ENCODE data around the gene REM1.
"Not testable (repeated sequence)": the region's sequence is repeated elsewhere in the genome, so short reads cannot be mapped to it uniquely, and the experiment has no call there.

Gene REM1

DNA sequence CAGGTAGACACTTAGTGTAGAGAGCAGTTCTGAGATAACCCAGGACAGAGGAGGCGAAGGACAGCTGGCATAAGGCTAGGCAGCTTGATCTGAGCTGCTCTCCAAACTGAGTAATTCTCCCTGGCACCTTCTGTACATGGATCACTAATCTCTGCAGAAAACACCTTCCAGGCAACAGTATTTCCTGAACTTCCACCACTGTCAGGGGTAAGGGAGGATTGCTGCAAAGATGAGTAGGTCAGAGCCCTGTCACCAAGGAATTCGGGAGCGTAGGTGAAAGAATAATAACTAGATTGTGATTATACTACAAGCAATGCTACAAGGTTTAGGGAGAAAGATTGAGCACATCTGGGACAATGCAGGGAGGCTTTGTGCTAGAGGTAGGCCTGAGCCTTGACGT, 41.1 kb downstream of the REM1 start:
- Histone ChIP-seq H3K4me3 (ENCODE audit: low read length) (peak overlapping the region; percentile 95), H3K9me3 (replicated peaks; ENCODE audit: insufficient read depth, low read length) (no peaks in the 10 kb centered on the region), H3K27ac (ENCODE audit: low read length) (peak overlapping the region; percentile 93), H3K9me2 (replicated peaks; ENCODE audit: insufficient read depth, low read length) (no peaks in the 10 kb centered on the region), H4K20me1 (ENCODE audit: insufficient read depth, low read length) (peaks cover 50% of the 10 kb centered on the region), H3K9ac (ENCODE audit: low read length) (peak overlapping the region; percentile 97), H3K4me1 (ENCODE audit: low read length) (peaks cover 28% of the 10 kb centered on the region), H3K79me2 (ENCODE audit: low read length) (peaks cover 69% of the 10 kb centered on the region), H3K4me2 (ENCODE audit: low read depth, low read length) (peak overlapping the region; percentile 98), H3K27me3 (replicated peaks; ENCODE audit: insufficient read depth, low read length) (no peaks in the 10 kb centered on the region), H3K36me3 (replicated peaks; ENCODE audit: insufficient read depth, low read length) (0 out of 2 replicates have a peak, but pooled peaks cover 6% of the 10 kb centered on the region), H2AFZ (ENCODE audit: low read length) (no peak overlapping the region), H3F3A (ENCODE audit: insufficient read depth, low read length) (peaks cover 24% of the 10 kb centered on the region)
- TF ChIP-seq EZH2 (optimal IDR thresholded peaks at IDR 0.05; ENCODE audit: low read depth, low read length) (no peak), EZH2phosphoT487 (IDR thresholded peaks at IDR 0.05; ENCODE audit: low read length) (no peak)
- TF ChIP-seq, protein P1, sequence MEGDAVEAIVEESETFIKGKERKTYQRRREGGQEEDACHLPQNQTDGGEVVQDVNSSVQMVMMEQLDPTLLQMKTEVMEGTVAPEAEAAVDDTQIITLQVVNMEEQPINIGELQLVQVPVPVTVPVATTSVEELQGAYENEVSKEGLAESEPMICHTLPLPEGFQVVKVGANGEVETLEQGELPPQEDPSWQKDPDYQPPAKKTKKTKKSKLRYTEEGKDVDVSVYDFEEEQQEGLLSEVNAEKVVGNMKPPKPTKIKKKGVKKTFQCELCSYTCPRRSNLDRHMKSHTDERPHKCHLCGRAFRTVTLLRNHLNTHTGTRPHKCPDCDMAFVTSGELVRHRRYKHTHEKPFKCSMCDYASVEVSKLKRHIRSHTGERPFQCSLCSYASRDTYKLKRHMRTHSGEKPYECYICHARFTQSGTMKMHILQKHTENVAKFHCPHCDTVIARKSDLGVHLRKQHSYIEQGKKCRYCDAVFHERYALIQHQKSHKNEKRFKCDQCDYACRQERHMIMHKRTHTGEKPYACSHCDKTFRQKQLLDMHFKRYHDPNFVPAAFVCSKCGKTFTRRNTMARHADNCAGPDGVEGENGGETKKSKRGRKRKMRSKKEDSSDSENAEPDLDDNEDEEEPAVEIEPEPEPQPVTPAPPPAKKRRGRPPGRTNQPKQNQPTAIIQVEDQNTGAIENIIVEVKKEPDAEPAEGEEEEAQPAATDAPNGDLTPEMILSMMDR (IDR thresholded peaks at IDR 0.05; ENCODE audit: low read length): no peak
- no peak for DNase-seq

DNA sequence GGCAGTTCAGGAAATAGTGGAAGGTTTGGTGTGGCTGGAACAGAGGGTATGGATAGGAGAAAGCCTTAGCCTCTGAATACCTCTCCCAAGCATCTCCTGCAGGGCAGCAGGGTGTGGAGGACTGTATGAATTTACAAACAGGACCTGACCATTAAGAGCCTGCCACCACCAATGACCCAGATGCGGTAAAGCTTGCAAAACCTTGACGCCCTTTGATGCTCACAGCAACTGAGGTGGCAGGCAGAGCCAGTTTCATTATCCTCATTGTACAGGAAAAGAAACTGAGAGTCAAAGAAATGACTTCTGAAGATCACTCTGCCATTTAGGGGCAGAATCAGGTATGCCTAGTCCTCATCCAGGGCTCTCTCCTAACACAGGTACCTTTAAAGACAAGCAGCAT, 41.6 kb downstream of the REM1 start:
- H3K36me3 ChIP-seq (replicated peaks; ENCODE audit: insufficient read depth, low read length): 0 out of 2 replicates have a peak, but pooled peaks cover 6% of the 10 kb centered on the region
- peaks cover 29% of the 10 kb centered on the region for H3K4me1 ChIP-seq (ENCODE audit: low read length)
- H3K4me3 ChIP-seq (ENCODE audit: low read length): peak overlapping the region; percentile 95
- H3F3A ChIP-seq (ENCODE audit: insufficient read depth, low read length): peaks cover 24% of the 10 kb centered on the region
- peak; percentile 79 for DNase-seq
- peak overlapping the region; percentile 93 for H3K27ac ChIP-seq (ENCODE audit: low read length)
- no peaks in the 10 kb centered on the region for H3K9me2 ChIP-seq (replicated peaks; ENCODE audit: insufficient read depth, low read length)
- H4K20me1 ChIP-seq (ENCODE audit: insufficient read depth, low read length): peaks cover 52% of the 10 kb centered on the region
- H3K27me3 ChIP-seq (replicated peaks; ENCODE audit: insufficient read depth, low read length): no peaks in the 10 kb centered on the region
- no peak for TF ChIP-seq EZH2 (optimal IDR thresholded peaks at IDR 0.05; ENCODE audit: low read depth, low read length)
- TF ChIP-seq, protein P1 (IDR thresholded peaks at IDR 0.05; ENCODE audit: low read length): no peak
- TF ChIP-seq EZH2phosphoT487 (IDR thresholded peaks at IDR 0.05; ENCODE audit: low read length): no peak
- no peaks in the 10 kb centered on the region for H3K9me3 ChIP-seq (replicated peaks; ENCODE audit: insufficient read depth, low read length)
- H3K9ac ChIP-seq (ENCODE audit: low read length): peak overlapping the region; percentile 97
- H3K4me2 ChIP-seq (ENCODE audit: low read depth, low read length): peak overlapping the region; percentile 98
- no peak overlapping the region for H2AFZ ChIP-seq (ENCODE audit: low read length)
- H3K79me2 ChIP-seq (ENCODE audit: low read length): peaks cover 74% of the 10 kb centered on the region

DNA sequence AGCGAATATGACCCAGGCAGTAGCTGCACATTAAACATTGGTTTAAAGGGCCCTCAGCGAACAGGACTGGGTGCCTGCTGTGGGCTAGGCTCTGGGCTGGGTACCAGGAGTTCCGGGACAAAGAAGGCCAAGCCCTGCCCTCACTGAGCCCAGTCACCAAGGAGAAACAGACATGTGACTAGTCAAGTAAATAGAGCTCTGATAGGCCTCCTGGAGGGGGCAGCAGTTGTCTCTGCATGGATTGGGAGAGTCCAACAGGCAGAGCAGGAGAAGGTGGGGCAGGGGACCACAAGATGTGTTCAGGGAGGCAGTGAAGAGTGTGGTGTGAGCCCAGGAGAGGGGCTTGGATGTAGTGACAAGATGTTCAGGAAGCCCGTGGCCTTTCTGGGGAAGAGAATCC, 42.3 kb downstream of the REM1 start:
- Histone ChIP-seq H3K9me3 (replicated peaks; ENCODE audit: insufficient read depth, low read length) (no peaks in the 10 kb centered on the region), H3K27me3 (replicated peaks; ENCODE audit: insufficient read depth, low read length) (no peaks in the 10 kb centered on the region), H2AFZ (ENCODE audit: low read length) (no peak overlapping the region), H3K79me2 (ENCODE audit: low read length) (peaks cover 81% of the 10 kb centered on the region), H3K4me1 (ENCODE audit: low read length) (peaks cover 29% of the 10 kb centered on the region), H3K36me3 (replicated peaks; ENCODE audit: insufficient read depth, low read length) (0 out of 2 replicates have a peak, but pooled peaks cover 6% of the 10 kb centered on the region), H3K9me2 (replicated peaks; ENCODE audit: insufficient read depth, low read length) (no peaks in the 10 kb centered on the region), H3K4me2 (ENCODE audit: low read depth, low read length) (peak overlapping the region; percentile 98), H3K27ac (ENCODE audit: low read length) (peak overlapping the region; percentile 93; the same call in 1 of the 2 replicates), H3F3A (ENCODE audit: insufficient read depth, low read length) (peaks cover 24% of the 10 kb centered on the region), H3K4me3 (ENCODE audit: low read length) (peak overlapping the region; percentile 95), H3K9ac (ENCODE audit: low read length) (peak overlapping the region; percentile 97; the same call in 1 of the 2 replicates), H4K20me1 (ENCODE audit: insufficient read depth, low read length) (peaks cover 57% of the 10 kb centered on the region)
- no peak for DNase-seq
- TF ChIP-seq EZH2 (optimal IDR thresholded peaks at IDR 0.05; ENCODE audit: low read depth, low read length): no peak
- no peak for TF ChIP-seq EZH2phosphoT487 (IDR thresholded peaks at IDR 0.05; ENCODE audit: low read length)
- TF ChIP-seq, protein P1 (IDR thresholded peaks at IDR 0.05; ENCODE audit: low read length): no peak

DNA sequence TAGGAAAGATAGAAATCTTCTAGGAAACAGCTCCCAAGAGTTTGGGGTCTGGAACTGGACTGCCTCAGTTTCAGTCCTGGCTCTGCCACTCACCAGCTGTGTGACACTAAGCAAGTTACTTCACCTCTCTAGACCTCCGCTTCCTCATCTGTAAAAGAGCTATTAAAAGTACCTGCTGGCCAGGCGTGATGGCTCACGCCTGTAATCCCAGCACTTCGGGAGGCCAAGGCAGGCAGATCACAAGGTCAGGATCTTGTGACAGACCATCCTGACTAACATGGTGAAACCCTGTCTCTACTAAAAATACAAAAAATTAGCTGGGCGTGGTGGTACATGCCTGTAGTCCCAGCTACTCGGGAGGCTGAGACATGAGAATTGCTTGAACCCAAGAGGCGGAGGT, 46.2 kb downstream of the REM1 start:
- Histone ChIP-seq H3K36me3 (replicated peaks; ENCODE audit: insufficient read depth, low read length) (peaks cover 11% of the 10 kb centered on the region; the same call in 1 of the 2 replicates), H3K4me1 (ENCODE audit: low read length) (peaks cover 25% of the 10 kb centered on the region), H4K20me1 (ENCODE audit: insufficient read depth, low read length) (peaks cover 72% of the 10 kb centered on the region), H3K79me2 (ENCODE audit: low read length) (peaks cover 99% of the 10 kb centered on the region)
- not testable (repeated sequence) for H3K9me3 ChIP-seq (replicated peaks; ENCODE audit: insufficient read depth, low read length); H2AFZ ChIP-seq (ENCODE audit: low read length); H3K27ac ChIP-seq (ENCODE audit: low read length); H3K4me3 ChIP-seq (ENCODE audit: low read length); H3F3A ChIP-seq (ENCODE audit: insufficient read depth, low read length); DNase-seq; H3K4me2 ChIP-seq (ENCODE audit: low read depth, low read length); H3K9me2 ChIP-seq (replicated peaks; ENCODE audit: insufficient read depth, low read length); H3K27me3 ChIP-seq (replicated peaks; ENCODE audit: insufficient read depth, low read length); H3K9ac ChIP-seq (ENCODE audit: low read length)

Data from MM.1S (cell line).